Neutrophil (primary cell): ENCODE results near the gene PLEKHF1.
A peak's percentile ranks its signal among the peaks of the same experiment; 100 is the strongest.

Source experiments
- H3K27ac ChIP-seq: fragments of 200-600 bp; sonication (generic); 2 replicates; pipeline ENCODE4 v1.5.1; 2016; ENCODE audit warnings: mild to moderate bottlenecking, moderate library complexity
- H3K27me3 ChIP-seq: fragments of 200-600 bp; sonication (generic); 2 replicates; pipeline ENCODE4 v1.6.0; 2016; ENCODE audit warnings: mild to moderate bottlenecking
- H3K36me3 ChIP-seq: fragments of 200-600 bp; sonication (generic); 2 replicates; pipeline ENCODE4 v1.5.1; 2017
- H3K4me1 ChIP-seq, 2 experiments: fragments of 200-600 bp in 1 of 2; sonication (generic) in 1 of 2; 1 replicate in 1 of 2; 2 replicates in 1 of 2; pipeline versions ENCODE4 v1.5.1 to v1.6.1; 2013 to 2016; ENCODE audit warnings: low read depth in 1 of 2, low read length in 1 of 2, mild to moderate bottlenecking in 1 of 2, moderate library complexity in 1 of 2; ENCODE audit not compliant: control insufficient read depth in 1 of 2, insufficient read depth in 1 of 2
- H3K4me3 ChIP-seq, 2 experiments: fragments of 200-600 bp in 1 of 2; sonication (generic) in 1 of 2; 1 replicate in 1 of 2; 2 replicates in 1 of 2; pipeline ENCODE4 v1.5.1; 2013 to 2016; ENCODE audit warnings: low read depth in 1 of 2, low read length in 1 of 2, mild to moderate bottlenecking in 1 of 2, moderate library complexity in 1 of 2
- H3K9me3 ChIP-seq: fragments of 200-600 bp; sonication (generic); 2 replicates; pipeline ENCODE4 v1.5.1; 2016
- TF ChIP-seq, protein P1 (sequence below): fragments of 200-600 bp; sonication (generic); IDR thresholded peaks from 2 replicates; pipeline ENCODE4 v1.5.1; 2016; ENCODE audit warnings: antibody characterized with exemption

Gene PLEKHF1, protein sequence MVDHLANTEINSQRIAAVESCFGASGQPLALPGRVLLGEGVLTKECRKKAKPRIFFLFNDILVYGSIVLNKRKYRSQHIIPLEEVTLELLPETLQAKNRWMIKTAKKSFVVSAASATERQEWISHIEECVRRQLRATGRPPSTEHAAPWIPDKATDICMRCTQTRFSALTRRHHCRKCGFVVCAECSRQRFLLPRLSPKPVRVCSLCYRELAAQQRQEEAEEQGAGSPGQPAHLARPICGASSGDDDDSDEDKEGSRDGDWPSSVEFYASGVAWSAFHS

DNA sequence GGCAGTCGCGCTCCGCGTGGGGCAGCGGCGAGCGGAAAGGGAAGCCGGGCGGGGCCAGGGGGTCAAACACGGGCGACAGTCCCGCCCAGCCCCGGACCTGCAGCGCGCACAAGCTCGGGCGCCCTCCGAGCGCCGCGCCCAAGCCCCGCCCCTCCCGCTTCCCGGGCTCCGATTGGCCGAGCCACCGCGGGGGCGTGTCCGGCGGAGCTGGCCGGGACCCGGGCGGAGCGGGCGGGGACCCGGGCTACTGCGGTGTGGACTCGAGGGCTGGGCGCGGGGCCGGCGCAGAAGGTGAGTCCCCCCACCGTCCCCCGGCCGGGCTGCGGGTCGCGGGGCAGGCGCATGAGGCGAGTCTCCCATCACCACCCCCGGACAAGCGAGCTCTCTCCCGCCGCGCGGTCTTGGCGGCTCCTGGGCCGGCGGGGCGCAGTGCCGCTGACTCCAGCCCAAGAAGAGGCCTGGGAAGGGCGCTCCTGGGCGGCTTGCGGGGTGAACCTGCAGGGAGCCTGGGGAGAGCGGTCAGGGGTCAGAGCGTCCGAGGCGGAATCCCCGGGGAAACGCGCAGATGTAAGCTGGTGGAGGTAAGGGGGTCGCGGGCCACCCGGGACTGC lies at the start of gene PLEKHF1:
PLEKHF1 (plus strand) TSS at position 247 of the 611 bp plus-strand sequence. CDS start 8,379 bp downstream, outside the sequence.
- Histone ChIP-seq H3K27ac (no peak within 1 kb of the TSS), H3K36me3 (no peaks in the 10 kb centered on the region), H3K4me1 (peaks cover 12 to 14% of the 10 kb centered on the region in 2 experiments), H3K4me3 (peak within 1 kb of the TSS; percentile 63 to 69), H3K27me3 (peaks cover 62% of the 10 kb centered on the region), H3K9me3 (no peaks in the 10 kb centered on the region)
- TF ChIP-seq, protein P1, sequence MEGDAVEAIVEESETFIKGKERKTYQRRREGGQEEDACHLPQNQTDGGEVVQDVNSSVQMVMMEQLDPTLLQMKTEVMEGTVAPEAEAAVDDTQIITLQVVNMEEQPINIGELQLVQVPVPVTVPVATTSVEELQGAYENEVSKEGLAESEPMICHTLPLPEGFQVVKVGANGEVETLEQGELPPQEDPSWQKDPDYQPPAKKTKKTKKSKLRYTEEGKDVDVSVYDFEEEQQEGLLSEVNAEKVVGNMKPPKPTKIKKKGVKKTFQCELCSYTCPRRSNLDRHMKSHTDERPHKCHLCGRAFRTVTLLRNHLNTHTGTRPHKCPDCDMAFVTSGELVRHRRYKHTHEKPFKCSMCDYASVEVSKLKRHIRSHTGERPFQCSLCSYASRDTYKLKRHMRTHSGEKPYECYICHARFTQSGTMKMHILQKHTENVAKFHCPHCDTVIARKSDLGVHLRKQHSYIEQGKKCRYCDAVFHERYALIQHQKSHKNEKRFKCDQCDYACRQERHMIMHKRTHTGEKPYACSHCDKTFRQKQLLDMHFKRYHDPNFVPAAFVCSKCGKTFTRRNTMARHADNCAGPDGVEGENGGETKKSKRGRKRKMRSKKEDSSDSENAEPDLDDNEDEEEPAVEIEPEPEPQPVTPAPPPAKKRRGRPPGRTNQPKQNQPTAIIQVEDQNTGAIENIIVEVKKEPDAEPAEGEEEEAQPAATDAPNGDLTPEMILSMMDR: no peak

DNA sequence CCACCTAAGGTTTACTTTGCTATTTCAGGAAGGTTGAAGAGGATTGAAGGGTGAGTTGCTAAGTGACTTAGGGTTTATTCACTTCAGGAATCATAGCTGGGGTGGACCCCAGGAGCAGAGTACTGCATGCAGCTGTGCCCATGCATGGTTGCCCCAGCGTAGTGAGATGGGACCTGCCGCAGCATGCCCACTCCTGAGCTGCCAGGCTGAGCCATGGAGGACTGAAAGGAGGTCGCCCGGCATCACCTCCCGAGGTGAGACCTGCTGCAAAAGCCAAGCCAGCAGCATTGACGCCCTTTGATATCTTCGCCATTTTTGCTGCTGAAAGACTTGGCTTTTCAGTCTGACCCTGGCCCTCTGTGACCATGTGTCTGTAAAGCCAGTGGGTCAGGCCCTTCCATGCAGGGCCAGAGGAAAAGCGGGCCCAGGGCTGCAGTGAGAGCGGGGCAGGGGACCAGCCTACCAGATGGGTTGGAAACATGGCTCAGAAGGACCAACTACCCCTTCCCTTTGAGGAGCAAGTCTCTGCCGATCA lies 49.3 kb upstream of the PLEKHF1 start:
- H3K9me3 ChIP-seq: no peaks in the 10 kb centered on the region
- H3K27me3 ChIP-seq: peaks cover 25% of the 10 kb centered on the region
- no peaks in the 10 kb centered on the region for H3K4me1 ChIP-seq
- no peak overlapping the region for H3K4me3 ChIP-seq
- TF ChIP-seq, protein P1: no peak
- H3K36me3 ChIP-seq: peaks cover 61% of the 10 kb centered on the region
- no peak overlapping the region for H3K27ac ChIP-seq

DNA sequence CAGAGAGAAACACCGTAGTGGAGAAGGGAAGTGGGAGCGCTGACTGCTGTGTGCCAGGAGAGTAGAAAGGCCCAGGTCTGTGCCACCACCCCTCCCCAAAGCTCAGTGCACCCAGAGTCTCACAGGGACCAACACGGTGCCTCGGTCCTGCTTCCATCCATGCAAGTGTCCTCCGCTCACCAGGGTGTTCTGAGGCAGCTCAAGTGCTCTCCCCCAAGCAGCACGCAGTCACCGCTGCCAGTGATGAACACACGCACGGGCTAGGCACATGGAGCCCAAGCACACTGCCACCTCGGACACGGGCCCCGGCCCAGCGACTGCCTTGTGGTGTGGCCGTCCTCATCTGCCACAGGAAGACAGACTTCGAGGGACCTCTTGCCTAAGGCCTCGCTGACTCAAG lies 48.7 kb upstream of the PLEKHF1 start:
- H3K9me3 ChIP-seq: no peaks in the 10 kb centered on the region
- TF ChIP-seq, protein P1: no peak
- no peak overlapping the region for H3K4me3 ChIP-seq
- H3K27me3 ChIP-seq: peaks cover 31% of the 10 kb centered on the region
- no peak overlapping the region for H3K27ac ChIP-seq
- H3K36me3 ChIP-seq: peaks cover 56% of the 10 kb centered on the region
- H3K4me1 ChIP-seq: no peaks in the 10 kb centered on the region

DNA sequence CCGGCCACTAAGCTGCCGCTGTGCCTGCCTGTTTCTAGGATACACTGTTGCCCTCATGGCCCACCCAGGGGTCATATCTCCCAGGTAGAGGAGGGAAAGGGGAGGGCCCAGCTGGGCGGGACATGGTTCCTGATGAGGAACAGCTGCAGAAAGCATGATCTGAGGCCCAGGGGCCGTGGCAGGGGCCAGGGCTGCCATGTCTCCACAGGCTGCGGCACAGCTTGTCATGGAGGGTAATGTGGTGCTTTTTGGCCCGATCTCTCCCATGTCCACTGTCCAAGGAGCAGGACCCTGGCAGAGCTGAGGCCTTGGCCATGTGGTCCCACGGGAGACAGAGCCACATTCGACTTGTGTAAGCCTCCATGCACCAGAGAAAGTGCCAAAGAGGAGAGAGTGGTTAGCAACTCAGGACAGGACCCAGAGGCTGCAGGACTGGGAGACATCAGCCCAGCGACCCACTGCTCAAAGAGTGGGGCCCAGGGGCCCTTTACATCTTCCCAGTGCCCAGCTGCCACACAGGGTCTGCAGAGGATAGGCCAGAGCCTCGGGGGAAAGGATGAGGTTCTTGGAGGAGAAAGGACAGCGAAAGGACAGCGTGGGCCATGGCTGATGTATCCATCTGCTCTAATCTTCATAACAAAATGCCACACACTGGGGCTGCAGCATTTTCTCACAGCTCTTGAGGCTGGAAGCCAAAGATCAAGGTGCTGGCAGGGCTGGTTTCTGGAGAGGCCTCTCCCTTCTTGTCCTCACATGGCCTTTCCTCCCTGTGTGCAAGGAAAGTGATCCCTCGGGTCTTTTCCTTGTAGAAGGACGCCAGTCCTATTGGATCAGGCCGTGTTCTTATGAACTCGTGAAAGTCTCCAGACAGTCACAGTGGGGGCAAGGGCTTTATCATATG lies 47.6 kb upstream of the PLEKHF1 start:
- H3K4me3 ChIP-seq: no peak overlapping the region
- peaks cover 41% of the 10 kb centered on the region for H3K27me3 ChIP-seq
- TF ChIP-seq, protein P1: no peak
- peaks cover 45% of the 10 kb centered on the region for H3K36me3 ChIP-seq
- no peaks in the 10 kb centered on the region for H3K9me3 ChIP-seq
- no peaks in the 10 kb centered on the region for H3K4me1 ChIP-seq
- H3K27ac ChIP-seq: no peak overlapping the region

DNA sequence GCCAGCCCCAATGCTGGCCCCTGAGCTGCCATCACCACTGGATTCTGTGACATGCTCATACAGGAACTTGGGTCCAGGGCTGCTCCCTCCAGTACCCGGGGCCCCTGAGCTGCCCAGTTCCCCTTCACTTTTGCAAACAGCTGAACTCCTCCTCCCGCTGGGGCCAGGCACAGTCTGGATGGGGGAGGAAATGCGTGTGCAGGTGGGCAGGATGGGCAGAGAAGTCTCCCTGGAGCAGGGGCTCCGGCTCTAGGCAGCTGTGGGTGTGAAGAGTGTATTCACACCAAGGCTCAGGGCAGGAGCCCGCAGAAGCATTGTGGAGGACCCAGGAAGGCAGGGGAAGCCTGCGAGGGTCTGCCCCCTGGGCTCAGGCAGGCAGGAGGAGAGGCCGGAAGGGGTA lies 46.8 kb upstream of the PLEKHF1 start:
- TF ChIP-seq, protein P1: no peak
- Histone ChIP-seq H3K9me3 (no peaks in the 10 kb centered on the region), H3K4me1 (no peaks in the 10 kb centered on the region), H3K27ac (no peak overlapping the region), H3K27me3 (peaks cover 41% of the 10 kb centered on the region), H3K4me3 (no peak overlapping the region), H3K36me3 (peaks cover 37% of the 10 kb centered on the region)
